ENCODE measurements around the gene SRSF9. TPM values are rescaled to one million over a fixed set of nuclear protein-coding genes. Genes with fewer than 3 reads are reported as not detected.

The SRSF9 gene
- total RNA-seq, 1 experiment from 2014 or later, result 284 TPM

GRCh38 chr12:120432772-120433525, 36.6 kb downstream of the SRSF9 start:
- Mint-ChIP-seq H3K36me3 (ENCODE audit: insufficient read depth, unreplicated experiment) (peaks cover 8% of the 10 kb centered on the region), H3K4me1 (ENCODE audit: low read depth, unreplicated experiment) (peaks cover 9% of the 10 kb centered on the region), H3K27me3 (ENCODE audit: unreplicated experiment) (peaks cover 14% of the 10 kb centered on the region), H3K9me3 (ENCODE audit: low read depth, unreplicated experiment) (no peaks in the 10 kb centered on the region), H3K27ac (ENCODE audit: unreplicated experiment) (no peak overlapping the region), H3K4me3 (ENCODE audit: low read depth, unreplicated experiment) (no peak overlapping the region)
- no TSS peak for BruUV-seq (replicated peaks)
- intact Hi-C loops (cut with micrococcal nuclease; ENCODE audit: unreplicated experiment), result loop anchor here (10.0 kb wide), 1 partner anchor 198 kb away; no protein-coding TSS in a partner anchor
- TF ChIP-seq CTCF (IDR thresholded peaks at IDR 0.05; ENCODE audit: unreplicated experiment), result no peak
- CTCF ChIA-PET, result interaction anchor here (0.7 kb wide), 2 partner anchors 19 to 105 kb away, joined by 3 to 6 read pairs; partner anchors contain the start of gene PLA2G1B
- DNase-seq, result no peak

- Mint-ChIP-seq H3K9me3 (ENCODE audit: low read depth, unreplicated experiment) (no peaks in the 10 kb centered on the region), H3K27me3 (ENCODE audit: unreplicated experiment) (peaks cover 14% of the 10 kb centered on the region), H3K36me3 (ENCODE audit: insufficient read depth, unreplicated experiment) (no peaks in the 10 kb centered on the region), H3K4me1 (ENCODE audit: low read depth, unreplicated experiment) (peaks cover 9% of the 10 kb centered on the region), H3K27ac (ENCODE audit: unreplicated experiment) (no peak overlapping the region), H3K4me3 (ENCODE audit: low read depth, unreplicated experiment) (no peak overlapping the region)
- TF ChIP-seq CTCF (IDR thresholded peaks at IDR 0.05; ENCODE audit: unreplicated experiment), result no peak
- intact Hi-C loops (cut with micrococcal nuclease; ENCODE audit: unreplicated experiment), result no loop called here
- DNase-seq, result no peak
- CTCF ChIA-PET, result interaction anchor here (0.6 to 1.3 kb wide), 9 partner anchors 8 to 770 kb away, joined by 3 to 6 read pairs (median 3); partner anchors contain the start of genes COX6A1 and SIRT4
- BruUV-seq (replicated peaks), result no TSS peak
Observed at GRCh38 chr12:120429368-120429767, 40.2 kb downstream of the SRSF9 start.

- intact Hi-C loops (cut with micrococcal nuclease; ENCODE audit: unreplicated experiment), result no loop called here
- CTCF ChIA-PET, result interaction anchor here (0.6 to 0.9 kb wide), 4 partner anchors 9 to 126 kb away, joined by 3 to 5 read pairs (median 3); partner anchors contain the start of genes COX6A1 and SIRT4
- H3K27me3 Mint-ChIP-seq (ENCODE audit: unreplicated experiment), result peaks cover 14% of the 10 kb centered on the region
- no peak overlapping the region for H3K27ac Mint-ChIP-seq (ENCODE audit: unreplicated experiment)
- H3K4me1 Mint-ChIP-seq (ENCODE audit: low read depth, unreplicated experiment), result peaks cover 9% of the 10 kb centered on the region
- no TSS peak for BruUV-seq (replicated peaks)
- TF ChIP-seq CTCF (IDR thresholded peaks at IDR 0.05; ENCODE audit: unreplicated experiment), result no peak
- no peaks in the 10 kb centered on the region for H3K36me3 Mint-ChIP-seq (ENCODE audit: insufficient read depth, unreplicated experiment)
- no peak overlapping the region for H3K4me3 Mint-ChIP-seq (ENCODE audit: low read depth, unreplicated experiment)
- no peaks in the 10 kb centered on the region for H3K9me3 Mint-ChIP-seq (ENCODE audit: low read depth, unreplicated experiment)
- DNase-seq, result no peak
Observed at GRCh38 chr12:120428597-120429229, 40.8 kb downstream of the SRSF9 start.

GRCh38 chr12:120425797-120426196, 43.8 kb downstream of the SRSF9 start:
- H3K27me3 Mint-ChIP-seq (ENCODE audit: unreplicated experiment), result peaks cover 26% of the 10 kb centered on the region
- DNase-seq, result no peak
- intact Hi-C loops (cut with micrococcal nuclease; ENCODE audit: unreplicated experiment), result no loop called here
- no TSS peak for BruUV-seq (replicated peaks)
- CTCF ChIA-PET, result no interaction called here
- no peak overlapping the region for H3K4me3 Mint-ChIP-seq (ENCODE audit: low read depth, unreplicated experiment)
- H3K4me1 Mint-ChIP-seq (ENCODE audit: low read depth, unreplicated experiment), result peaks cover 9% of the 10 kb centered on the region
- TF ChIP-seq CTCF (IDR thresholded peaks at IDR 0.05; ENCODE audit: unreplicated experiment), result no peak
- no peaks in the 10 kb centered on the region for H3K36me3 Mint-ChIP-seq (ENCODE audit: insufficient read depth, unreplicated experiment)
- H3K27ac Mint-ChIP-seq (ENCODE audit: unreplicated experiment), result no peak overlapping the region
- H3K9me3 Mint-ChIP-seq (ENCODE audit: low read depth, unreplicated experiment), result no peaks in the 10 kb centered on the region

Measured in Calu3 (cell line).